Amniotic stem cell (primary cell): ENCODE results near the gene ZNF407.

Experiments used
- DNase-seq: peaks from one replicate; lab custom pipeline; 2025; lab: John Stamatoyannopoulos, UW

The ZNF407 gene

DNA sequence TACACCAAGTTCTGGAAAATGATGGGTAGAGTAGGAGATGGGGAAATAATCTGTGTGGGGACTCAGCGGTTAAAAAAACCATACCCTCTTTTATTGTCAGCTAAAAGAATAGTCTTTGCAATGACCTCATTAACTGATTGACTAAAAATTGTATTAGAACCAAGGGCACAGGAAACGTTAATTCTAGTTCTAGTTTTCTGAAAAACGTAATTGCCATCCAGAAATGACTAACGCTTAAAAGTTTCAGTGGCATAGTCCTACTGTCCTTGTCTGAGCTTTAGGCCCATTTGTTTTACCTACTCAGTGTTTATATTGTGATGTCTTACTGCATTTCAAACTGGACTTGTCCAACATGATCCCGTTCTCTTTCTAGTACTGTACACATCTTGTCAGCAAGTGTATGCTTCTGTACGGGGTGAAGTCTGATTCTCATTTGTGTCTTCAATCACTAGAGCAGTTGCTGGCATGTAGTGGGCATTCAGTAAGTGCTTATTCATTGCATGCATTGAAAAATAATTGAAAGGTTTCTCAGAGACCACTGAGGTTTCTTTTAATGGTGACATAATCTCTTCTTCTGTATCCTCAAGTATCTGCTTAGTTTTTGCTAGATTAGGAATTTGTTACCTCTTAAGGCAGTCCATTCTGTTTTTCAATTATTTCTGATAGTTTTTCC lies 81.5 kb downstream of the ZNF407 start:
- no peak for DNase-seq

DNA sequence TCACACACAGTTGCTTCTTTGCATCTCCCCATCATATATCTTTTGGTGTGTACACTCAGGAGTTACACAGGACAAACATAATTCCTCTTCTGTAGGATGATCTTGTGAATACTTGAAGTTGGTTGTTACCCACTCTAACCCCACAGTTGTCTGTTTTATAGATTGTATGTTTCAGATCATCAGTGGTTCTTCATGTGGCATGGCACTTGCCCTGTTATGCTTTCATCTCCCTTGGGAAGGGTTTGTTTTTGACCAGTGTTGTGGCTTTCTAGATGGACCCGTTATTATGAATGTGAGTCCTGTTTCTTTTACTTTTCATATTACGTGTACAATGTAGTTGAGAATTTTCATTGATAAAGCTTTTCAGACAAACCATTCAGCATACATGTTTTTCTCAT lies 82.0 kb downstream of the ZNF407 start:
- no peak for DNase-seq

DNA sequence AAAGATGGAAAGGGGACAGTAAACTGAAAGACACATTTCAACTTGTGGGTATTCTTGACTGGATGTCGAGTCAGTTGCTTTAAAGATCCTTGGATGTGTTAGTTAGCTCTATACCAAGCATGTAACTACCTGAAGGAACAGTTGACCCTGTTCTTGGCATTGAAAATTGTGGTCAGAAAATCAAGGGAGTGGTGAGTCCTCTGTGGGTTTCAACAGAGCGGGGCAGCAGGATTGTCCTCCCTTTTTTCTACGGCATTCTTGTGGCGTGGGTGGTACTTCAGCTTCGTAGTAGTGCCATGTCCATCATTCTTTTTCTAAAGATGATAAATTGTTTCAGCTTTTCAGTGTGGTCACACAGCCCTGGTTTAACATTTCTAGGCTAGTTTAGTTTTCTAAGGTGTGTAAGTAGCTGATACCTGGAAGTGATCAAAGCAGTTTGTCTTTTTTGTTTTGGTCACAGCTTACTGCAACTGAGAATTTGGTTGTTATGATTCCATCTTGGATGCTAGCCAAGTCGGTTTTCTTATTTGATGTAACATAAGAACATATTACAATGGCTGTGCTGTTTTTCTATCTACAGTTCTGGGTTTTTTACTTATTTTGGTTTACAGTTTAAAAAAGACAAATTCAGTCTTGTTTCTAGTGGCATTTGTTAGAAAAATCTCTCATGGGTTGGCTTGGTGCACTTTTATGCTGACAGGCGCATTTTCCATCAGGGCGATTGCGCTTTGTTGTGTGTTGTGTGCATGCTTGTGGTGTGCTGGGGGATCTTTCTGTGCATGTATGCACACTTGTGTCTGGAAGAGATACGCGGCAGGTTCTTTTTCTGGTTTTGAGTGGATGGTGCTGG lies 84.7 kb downstream of the ZNF407 start:
- DNase-seq = no peak

GRCh38 chr18:74682991-74683297 lies 85.3 kb downstream of the ZNF407 start:
- DNase-seq = no peak

- no peak for DNase-seq
These were observed 85.9 kb downstream of the ZNF407 start for GRCh38 chr18:74683573-74683972.

- DNase-seq = no peak
These were observed 91.6 kb downstream of the ZNF407 start for GRCh38 chr18:74689251-74689650.

DNA sequence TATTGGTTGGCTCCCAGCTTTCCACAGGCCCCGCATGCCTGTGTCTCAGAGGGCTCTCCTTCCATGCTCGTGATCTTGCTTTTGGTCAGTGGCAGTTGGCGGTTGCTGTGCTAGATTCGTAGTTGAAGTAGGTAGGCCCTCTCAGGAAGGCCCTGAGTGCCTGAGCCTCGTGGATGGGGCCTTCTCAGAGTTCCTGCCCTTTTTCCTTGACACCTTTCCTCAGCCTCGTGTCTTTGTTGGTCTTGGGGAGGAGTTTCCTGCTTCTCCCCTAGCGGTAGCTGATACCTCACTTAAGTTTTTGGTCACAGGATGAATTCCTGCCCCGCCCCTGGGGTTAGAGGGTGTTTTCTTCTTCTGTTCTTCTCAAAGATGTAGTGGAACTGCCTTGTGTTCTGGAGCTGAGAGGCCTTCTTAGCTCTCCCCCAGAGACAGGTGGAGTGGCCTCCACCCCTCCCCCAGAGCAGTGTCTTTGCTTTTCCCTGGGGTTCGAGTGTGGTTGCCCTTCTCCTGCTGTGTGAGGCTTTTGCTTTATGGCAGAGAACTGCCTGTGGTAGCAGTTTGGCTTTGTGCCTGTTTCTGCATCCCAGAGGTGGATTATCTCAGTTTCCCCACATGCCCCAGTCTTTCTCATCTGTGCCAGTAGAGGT lies 94.8 kb downstream of the ZNF407 start:
- DNase-seq = no peak

- no peak for DNase-seq
These were observed 96.8 kb downstream of the ZNF407 start for GRCh38 chr18:74694436-74694835.

GRCh38 chr18:74695170-74695569 lies 97.5 kb downstream of the ZNF407 start:
- DNase-seq = no peak

GRCh38 chr18:74698881-74699280 lies 101.2 kb downstream of the ZNF407 start:
- DNase-seq = no peak

DNA sequence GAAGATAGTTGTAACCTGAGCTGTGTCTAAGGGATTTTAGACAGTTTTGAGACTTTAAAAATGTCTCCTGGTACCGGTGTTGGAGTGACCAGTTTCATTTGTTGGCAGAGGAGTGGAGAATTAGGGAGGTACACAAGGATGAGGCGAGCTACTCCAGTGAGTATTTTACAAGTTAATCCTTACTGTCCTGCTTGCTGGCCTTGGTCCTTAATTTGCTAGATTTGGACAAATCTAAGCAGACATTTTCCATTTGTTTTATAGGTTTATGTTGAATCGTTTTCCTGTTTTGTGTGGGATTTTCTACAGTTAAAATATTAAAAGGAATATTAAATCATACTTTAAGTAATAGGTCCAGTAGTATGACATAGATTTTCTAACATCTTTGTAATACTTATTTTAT lies 101.8 kb downstream of the ZNF407 start:
- no peak for DNase-seq

DNA sequence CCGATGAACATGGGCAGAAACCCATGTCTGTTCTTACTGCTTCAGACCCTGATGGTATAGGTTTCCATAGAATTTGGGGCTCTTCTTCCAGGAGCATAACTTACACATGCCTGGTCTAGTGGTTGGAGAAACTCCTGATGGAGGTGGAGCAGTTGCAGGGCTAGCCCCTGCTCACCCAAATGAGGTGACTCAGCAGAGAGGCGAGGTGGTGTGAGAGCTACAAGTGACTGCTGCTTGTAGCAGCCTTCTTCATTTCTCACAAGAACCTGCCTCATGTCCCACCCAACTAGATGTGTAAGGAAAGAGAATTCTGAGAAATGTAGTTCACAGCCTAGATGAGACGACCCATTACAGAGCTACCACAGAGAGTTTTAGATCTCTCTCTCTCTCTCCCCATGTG lies 105.3 kb downstream of the ZNF407 start:
- DNase-seq = no peak

GRCh38 chr18:74708169-74708568 lies 110.5 kb downstream of the ZNF407 start:
- DNase-seq = no peak

DNA sequence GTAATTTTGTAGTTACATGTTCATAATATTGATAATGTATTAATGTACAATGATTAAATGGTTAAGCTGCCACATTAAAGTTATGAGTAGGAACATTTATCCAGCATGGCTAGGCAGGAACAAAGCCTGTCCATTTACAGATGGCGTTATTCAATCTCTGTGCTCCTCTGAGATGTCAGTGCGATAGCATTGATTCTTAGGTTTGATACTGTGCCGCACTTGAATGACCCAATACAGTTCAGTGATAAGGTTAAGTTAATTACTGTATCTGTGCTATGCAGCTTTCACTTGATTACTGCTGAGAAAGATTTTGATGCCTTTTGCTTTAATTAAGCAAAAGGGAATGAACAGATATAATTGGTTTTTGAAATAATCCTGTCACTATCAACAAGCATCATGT lies 111.8 kb downstream of the ZNF407 start:
- DNase-seq = no peak

GRCh38 chr18:74714120-74714519 lies 116.5 kb downstream of the ZNF407 start:
- no peak for DNase-seq

- no peak for DNase-seq
These were observed 117.1 kb downstream of the ZNF407 start for GRCh38 chr18:74714791-74715190.

- DNase-seq = no peak
These were observed 117.6 kb downstream of the ZNF407 start for GRCh38 chr18:74715306-74715705.

DNA sequence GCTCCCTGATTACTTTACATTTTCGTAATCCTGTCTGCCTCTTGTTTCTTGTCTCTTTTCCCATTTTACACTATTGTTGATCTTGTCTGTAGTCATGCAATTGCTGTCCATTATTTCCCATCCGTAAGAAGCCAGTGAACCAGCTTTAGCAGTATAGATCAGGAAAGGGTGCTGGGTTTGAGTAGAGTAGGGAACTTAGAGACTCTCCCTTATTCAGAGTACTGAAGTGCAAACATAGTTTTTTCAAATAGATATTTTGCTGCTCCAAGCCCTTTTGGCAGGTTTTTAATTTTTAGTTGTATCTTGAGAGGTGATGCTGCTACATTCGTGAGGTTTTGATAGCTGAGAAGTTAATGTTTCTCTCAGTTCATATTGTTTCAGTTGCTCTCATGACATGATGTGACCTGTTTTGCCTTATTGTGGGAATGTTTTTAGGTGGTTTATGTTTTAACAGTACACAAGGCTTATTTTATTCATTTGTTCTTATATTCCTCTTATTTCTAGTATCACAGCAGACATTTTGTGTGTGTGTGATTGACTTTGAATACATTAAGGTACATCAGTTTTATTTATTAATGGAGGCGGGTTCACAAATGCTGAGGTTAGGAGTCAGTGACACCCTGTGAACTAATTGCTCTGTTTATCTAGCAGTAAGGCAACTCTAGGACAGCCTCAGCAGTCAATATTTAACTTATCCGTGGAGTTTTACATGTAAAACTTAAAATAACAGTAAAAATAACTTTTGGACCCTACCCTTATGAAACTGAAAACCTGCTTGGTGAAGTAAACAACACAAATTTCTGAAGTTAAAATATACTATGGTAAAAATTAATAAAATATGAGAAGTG lies 118.4 kb downstream of the ZNF407 start:
- DNase-seq = no peak

- DNase-seq = no peak
These were observed 120.6 kb downstream of the ZNF407 start for GRCh38 chr18:74718312-74718711.

GRCh38 chr18:74722237-74722636 lies 124.6 kb downstream of the ZNF407 start:
- no peak for DNase-seq

GRCh38 chr18:74724186-74724585 lies 126.5 kb downstream of the ZNF407 start:
- no peak for DNase-seq

DNA sequence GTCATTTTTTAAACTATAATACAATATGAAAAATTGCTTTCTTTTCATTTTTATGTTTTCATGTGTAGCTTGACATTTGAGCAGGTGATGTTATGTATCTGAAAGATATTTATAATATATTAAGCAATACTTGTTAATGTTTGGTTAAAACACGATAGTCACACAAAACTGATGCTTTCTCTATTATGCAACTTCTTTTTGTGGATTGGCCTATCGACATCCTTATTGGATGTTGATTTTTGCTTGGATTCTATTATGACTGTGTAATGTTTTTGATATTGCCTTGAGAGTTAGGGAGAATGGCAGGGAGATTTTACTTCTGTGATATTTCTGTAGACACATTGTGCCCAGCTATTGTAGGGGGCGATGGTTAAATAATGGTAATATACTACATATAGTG lies 128.0 kb downstream of the ZNF407 start:
- no peak for DNase-seq
